ENCODE measurements around the gene BLOC1S5.
A peak's percentile ranks its signal among the peaks of the same experiment; 100 is the strongest.
"Not testable (repeated sequence)": the region's sequence is repeated elsewhere in the genome, so short reads cannot be mapped to it uniquely, and the experiment has no call there.

The BLOC1S5 gene

GRCh38 chr6:7996538-7997111, 67.6 kb downstream of the BLOC1S5 start:
- DNase-seq (ENCODE audit: insufficient read length, low spot score) (no peak), FAIRE-seq (no peak)
- TF ChIP-seq, protein P1, sequence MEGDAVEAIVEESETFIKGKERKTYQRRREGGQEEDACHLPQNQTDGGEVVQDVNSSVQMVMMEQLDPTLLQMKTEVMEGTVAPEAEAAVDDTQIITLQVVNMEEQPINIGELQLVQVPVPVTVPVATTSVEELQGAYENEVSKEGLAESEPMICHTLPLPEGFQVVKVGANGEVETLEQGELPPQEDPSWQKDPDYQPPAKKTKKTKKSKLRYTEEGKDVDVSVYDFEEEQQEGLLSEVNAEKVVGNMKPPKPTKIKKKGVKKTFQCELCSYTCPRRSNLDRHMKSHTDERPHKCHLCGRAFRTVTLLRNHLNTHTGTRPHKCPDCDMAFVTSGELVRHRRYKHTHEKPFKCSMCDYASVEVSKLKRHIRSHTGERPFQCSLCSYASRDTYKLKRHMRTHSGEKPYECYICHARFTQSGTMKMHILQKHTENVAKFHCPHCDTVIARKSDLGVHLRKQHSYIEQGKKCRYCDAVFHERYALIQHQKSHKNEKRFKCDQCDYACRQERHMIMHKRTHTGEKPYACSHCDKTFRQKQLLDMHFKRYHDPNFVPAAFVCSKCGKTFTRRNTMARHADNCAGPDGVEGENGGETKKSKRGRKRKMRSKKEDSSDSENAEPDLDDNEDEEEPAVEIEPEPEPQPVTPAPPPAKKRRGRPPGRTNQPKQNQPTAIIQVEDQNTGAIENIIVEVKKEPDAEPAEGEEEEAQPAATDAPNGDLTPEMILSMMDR (IDR thresholded peaks at IDR 0.05; ENCODE audit: insufficient read depth, missing control alignments): no peak

- no peak for FAIRE-seq
- TF ChIP-seq, protein P1 (IDR thresholded peaks at IDR 0.05; ENCODE audit: insufficient read depth, missing control alignments): no peak
- no peak for DNase-seq (ENCODE audit: insufficient read length, low spot score)
Measured at GRCh38 chr6:7993952-7994351, 70.2 kb downstream of the BLOC1S5 start.

GRCh38 chr6:7993399-7993798, 70.8 kb downstream of the BLOC1S5 start:
- no peak for FAIRE-seq
- DNase-seq (ENCODE audit: insufficient read length, low spot score): no peak
- TF ChIP-seq, protein P1 (IDR thresholded peaks at IDR 0.05; ENCODE audit: insufficient read depth, missing control alignments): no peak

GRCh38 chr6:7992002-7992815, 72.0 kb downstream of the BLOC1S5 start:
- TF ChIP-seq, protein P1 (IDR thresholded peaks at IDR 0.05; ENCODE audit: insufficient read depth, missing control alignments): peak; percentile 34
- FAIRE-seq (no peak), DNase-seq (ENCODE audit: insufficient read length, low spot score) (no peak)

DNA sequence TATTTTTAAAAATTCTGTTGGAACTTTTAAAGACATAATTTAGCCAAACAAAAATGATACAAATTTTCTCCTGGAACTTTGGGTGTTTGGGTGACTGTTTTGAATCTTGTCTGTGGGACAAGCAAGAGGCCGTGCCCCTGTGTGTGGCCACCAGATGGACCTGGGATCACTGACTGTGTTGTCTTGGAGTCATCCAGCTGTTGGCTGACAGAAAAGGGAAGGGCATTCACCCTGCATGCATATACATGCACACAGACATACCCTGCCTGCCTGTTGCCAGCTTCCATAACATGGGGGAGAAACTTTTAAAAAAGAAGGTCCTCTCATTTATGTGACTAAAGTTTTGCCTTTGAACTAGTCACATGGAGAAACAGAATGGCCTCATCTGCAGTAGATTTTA, 72.7 kb downstream of the BLOC1S5 start:
- TF ChIP-seq, protein P1 (IDR thresholded peaks at IDR 0.05; ENCODE audit: insufficient read depth, missing control alignments): no peak
- DNase-seq (ENCODE audit: insufficient read length, low spot score): no peak
- FAIRE-seq: no peak

DNA sequence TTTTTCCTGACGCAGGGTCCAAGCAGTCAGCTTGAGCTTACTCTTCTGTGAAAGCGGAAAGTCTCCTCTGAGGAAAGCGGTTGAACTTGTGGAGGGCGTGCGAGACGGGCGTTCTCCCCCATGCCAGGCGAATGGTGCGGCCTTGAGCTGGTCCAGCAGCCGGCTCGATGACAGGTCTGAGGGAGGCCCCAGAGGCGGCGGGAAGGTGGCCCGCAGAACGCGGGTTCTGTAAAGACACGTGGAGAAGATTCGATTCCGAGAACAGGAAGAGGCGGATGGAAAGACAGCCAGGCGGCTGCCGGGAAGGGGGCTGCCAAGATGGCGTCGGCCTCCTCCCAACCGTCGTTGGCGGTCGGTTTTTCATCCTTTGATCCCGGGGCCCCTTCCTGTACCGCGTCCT, 78.0 kb downstream of the BLOC1S5 start:
- TF ChIP-seq, protein P1 (IDR thresholded peaks at IDR 0.05; ENCODE audit: insufficient read depth, missing control alignments): no peak
- no peak for FAIRE-seq
- no peak for DNase-seq (ENCODE audit: insufficient read length, low spot score)

GRCh38 chr6:7983967-7984366, 80.2 kb downstream of the BLOC1S5 start:
- DNase-seq (ENCODE audit: insufficient read length, low spot score); FAIRE-seq: not testable (repeated sequence)
